K562 (cell line): ENCODE results near the gene C6orf141. TPM values are rescaled to one million over a fixed set of nuclear protein-coding genes. Genes with fewer than 3 reads are reported as not detected.

Experiments
- ATAC-seq: fragments of 200-7000 bp; cut with Tn5 transposase; 3 replicates; pipeline ENCODE4 v1.9.1; 2020; ENCODE audit warnings: moderate library complexity
- BruUV-seq: library from RNA; stranded (reverse); fragments of 400-500 nt; replicated peaks from 2 replicates; lab custom pipeline; 2021; lab: Mats Ljungman, UMichigan
- CTCF ChIA-PET: fragments of 300-600 bp; formaldehyde crosslinking; extraction: SDS; loops from one replicate; lab custom pipeline; 2021; ENCODE audit warnings: low intra/inter-chr PET ratio; lab: Yijun Ruan, JAX
- POLR2A ChIA-PET: fragments of 300-600, 350-650 bp; sonication (Branson Sonifier 250); formaldehyde crosslinking; extraction: SDS; loops from one replicate; lab custom pipeline; 2021; ENCODE audit warnings: antibody characterized with exemption, inconsistent platforms; lab: Yijun Ruan, JAX
- DNase-seq, 4 experiments: peaks; one replicate each; pipeline versions ENCODE4 v3.0.0 to v3.0.0-alpha.2; 2011 to 2018; ENCODE audit warnings: low spot score in 3 of 4, mixed read lengths in 3 of 4; ENCODE audit errors: extremely low read depth in 1 of 4
- FAIRE-seq: peaks from 2 replicates; lab custom pipeline; 2011; peaks lifted over from hg19 to GRCh38; lab: Jason Lieb, UNC
- H2AFZ ChIP-seq: 2 replicates; pipeline ENCODE4 v1.6.0; 2011; ENCODE audit warnings: low read depth, low read length, control low read depth, inconsistent platforms
- H3K27ac ChIP-seq: fragments of 200-600 bp; 3 replicates; pipeline ENCODE4 v1.8.0; 2011; ENCODE audit warnings: low read depth, mild to moderate bottlenecking, control low read depth, inconsistent platforms, low read length, moderate library complexity, mixed read lengths; ENCODE audit errors: extremely low read depth
- H3K27me3 ChIP-seq, 2 experiments: fragments of 300-600 bp in 1 of 2; 2 replicates in 1 of 2; 3 replicates in 1 of 2; pipeline versions ENCODE4 v1.6.0 to v1.8.0; 2011; ENCODE audit warnings: inconsistent platforms in 2 of 2, low read length in 2 of 2, mild to moderate bottlenecking in 1 of 2, mixed read lengths in 1 of 2, moderate library complexity in 1 of 2; ENCODE audit not compliant: control insufficient read depth in 2 of 2, insufficient read depth in 2 of 2
- H3K36me3 ChIP-seq: fragments of 300-600 bp; 3 replicates; pipeline ENCODE4 v1.8.0; 2011; ENCODE audit warnings: mild to moderate bottlenecking, low read length, inconsistent platforms; ENCODE audit not compliant: control insufficient read depth, insufficient read depth
- H3K4me1 ChIP-seq, 2 experiments: fragments of 200-600 bp in 1 of 2; replicated peaks in 1 of 2; 2 replicates in 1 of 2; 3 replicates in 1 of 2; pipeline versions ENCODE4 v1.5.1 to v1.8.0; 2011; ENCODE audit warnings: inconsistent platforms in 2 of 2, low read length in 2 of 2, mild to moderate bottlenecking in 1 of 2, mixed read lengths in 1 of 2, moderate library complexity in 1 of 2; ENCODE audit not compliant: control insufficient read depth in 2 of 2, insufficient read depth in 2 of 2
- H3K4me2 ChIP-seq: 2 replicates; pipeline ENCODE4 v1.6.1; 2011; ENCODE audit warnings: low read length, control low read depth, inconsistent platforms, mixed read lengths; ENCODE audit not compliant: insufficient read depth
- H3K4me3 ChIP-seq: fragments of 200-600 bp; sonication (generic), shearing (Covaris generic); 2 replicates; pipeline ENCODE4 v1.5.1; 2016; ENCODE audit warnings: control low read depth, inconsistent platforms
- H3K79me2 ChIP-seq: fragments of 200-600 bp; 3 replicates; pipeline ENCODE4 v1.8.0; 2011; ENCODE audit warnings: low read length, inconsistent platforms; ENCODE audit not compliant: control insufficient read depth, insufficient read depth
- H3K9ac ChIP-seq, 2 experiments: 2 replicates each; pipeline versions ENCODE4 v1.6.0 to v1.6.1; 2011; ENCODE audit warnings: low read depth in 2 of 2, low read length in 2 of 2, control low read depth in 1 of 2, inconsistent platforms in 1 of 2, mild to moderate bottlenecking in 1 of 2, mixed read lengths in 1 of 2; ENCODE audit not compliant: insufficient read depth in 1 of 2
- H3K9me1 ChIP-seq: one replicate; pipeline ENCODE4 v1.6.0; 2011; ENCODE audit warnings: inconsistent platforms, mild to moderate bottlenecking, low read length, moderate library complexity; ENCODE audit not compliant: control insufficient read depth, insufficient read depth
- H3K9me3 ChIP-seq: replicated peaks from 2 replicates; pipeline ENCODE4 v1.5.1; 2011; ENCODE audit warnings: low read depth, low read length, inconsistent platforms; ENCODE audit not compliant: control insufficient read depth, insufficient read depth
- H4K20me1 ChIP-seq: replicated peaks from 2 replicates; pipeline ENCODE4 v1.6.1; 2011; ENCODE audit warnings: low read length, inconsistent platforms, mixed read lengths; ENCODE audit not compliant: control insufficient read depth, insufficient read depth
- WGBS: fragments of 100-300 bp; shearing (Covaris generic); methylation state at CpG from one replicate; pipeline ENCODE4 v1.1.6; 2016; ENCODE audit warnings: low coverage, mixed read lengths; ENCODE audit not compliant: insufficient coverage; ENCODE audit errors: missing lambda C conversion rate; 5-methylcytosine and 5-hydroxymethylcytosine counted together
- in situ Hi-C: fragments of 300-500 bp; cut with MboI; formaldehyde crosslinking; loops from 4 replicates; pipeline ENCODE4 v1.15.0; 2018; ENCODE audit warnings: inconsistent platforms, mixed read lengths
- intact Hi-C: fragments of 100-400 bp; cut with micrococcal nuclease; formaldehyde crosslinking; loops from 2 replicates; pipeline ENCODE4 v1.14.2; 2022
- polyA plus RNA-seq, 8 experiments: library from polyadenylated mRNA; depleted of rRNA in 4 of 8; stranded (reverse) in 5 of 8; unstranded in 3 of 8; fragments of >200 nt; fragmentation: Nextera tagmentation in 2 of 8; fragmentation: Illumina TruSeq in 1 of 8; extraction: Ambion mirVana in 2 of 8; extraction: Trizol in 1 of 8; gene quantifications; 2 replicates each; pipeline versions ENCODE4 v1.2.1 to v1.2.3, GENCODE V29; 2011 to 2014; ENCODE audit warnings: inconsistent platforms in 1 of 8, missing spikeins in 1 of 8
- total RNA-seq, 7 experiments: library from RNA; depleted of rRNA in 6 of 7; stranded (reverse); fragments of >200 nt in 6 of 7; fragmentation: Illumina TruSeq in 2 of 7; extraction: Trizol in 2 of 7; gene quantifications; 2 replicates each; pipeline versions ENCODE4 v1.2.1 to v1.2.3, GENCODE V29; 2011 to 2021; ENCODE audit warnings: low replicate concordance in 1 of 7
- TF ChIP-seq, protein P1 (sequence below): fragments of 250-450 bp; sonication (Bioruptor Pico); IDR thresholded peaks from 2 replicates; pipeline ENCODE4 v1.4.0; 2020; ENCODE audit warnings: mild to moderate bottlenecking
- TF ChIP-seq, protein P2 (sequence below), 2 experiments: fragments of 450-650 bp; formaldehyde crosslinking in 1 of 2; IDR thresholded peaks; 2 replicates each; pipeline versions ENCODE4 v1.4.0 to v1.6.1; 2014 to 2020; ENCODE audit warnings: mild to moderate bottlenecking in 2 of 2, borderline replicate concordance in 1 of 2, low read depth in 1 of 2

C6orf141 gene
- total and polyA plus RNA-seq, 9 of the 15 experiments (the other 6 are each of a cell fraction or from before 2014, with no cell fraction given): not detected

DNA sequence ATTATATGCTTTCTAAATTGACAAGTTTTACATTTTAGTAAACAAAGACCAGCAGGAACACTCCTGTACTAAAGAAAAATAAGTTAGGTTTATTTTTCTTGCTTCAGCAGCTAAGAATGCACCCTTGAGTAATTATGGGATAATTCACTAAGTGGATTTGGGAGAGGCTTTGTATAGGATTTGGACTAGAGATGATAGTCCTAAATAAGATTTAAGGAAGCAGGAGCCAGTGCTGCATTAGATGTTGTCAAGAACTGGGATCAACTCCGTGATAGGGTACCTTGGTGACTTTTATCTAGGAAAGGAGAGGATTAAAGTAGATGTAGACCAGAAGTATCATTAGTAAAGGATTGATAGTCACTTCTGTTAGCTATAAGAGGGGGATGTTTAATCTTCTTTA is 4.1 kb upstream of the C6orf141 start:
- Histone ChIP-seq H2AFZ (no peak overlapping the region), H3K4me1 (peaks cover 6 to 8% of the 10 kb centered on the region in 2 experiments; a peak in 2 of 5 replicates), H4K20me1 (no peaks in the 10 kb centered on the region), H3K9me1 (no peaks in the 10 kb centered on the region), H3K4me2 (no peak overlapping the region), H3K27ac (no peak overlapping the region), H3K9me3 (no peaks in the 10 kb centered on the region), H3K36me3 (no peaks in the 10 kb centered on the region), H3K27me3 (no peaks in the 10 kb centered on the region), H3K9ac (no peak overlapping the region)
- ATAC-seq: no peak
- no peak for FAIRE-seq
- no TSS peak for BruUV-seq
- CTCF ChIA-PET: no interaction called here
- intact Hi-C loops: no loop called here
- WGBS: 26% methylated on average over 1 of the region's 1 CpG
- DNase-seq: no peak
- POLR2A ChIA-PET: no interaction called here
- TF ChIP-seq, protein P1, sequence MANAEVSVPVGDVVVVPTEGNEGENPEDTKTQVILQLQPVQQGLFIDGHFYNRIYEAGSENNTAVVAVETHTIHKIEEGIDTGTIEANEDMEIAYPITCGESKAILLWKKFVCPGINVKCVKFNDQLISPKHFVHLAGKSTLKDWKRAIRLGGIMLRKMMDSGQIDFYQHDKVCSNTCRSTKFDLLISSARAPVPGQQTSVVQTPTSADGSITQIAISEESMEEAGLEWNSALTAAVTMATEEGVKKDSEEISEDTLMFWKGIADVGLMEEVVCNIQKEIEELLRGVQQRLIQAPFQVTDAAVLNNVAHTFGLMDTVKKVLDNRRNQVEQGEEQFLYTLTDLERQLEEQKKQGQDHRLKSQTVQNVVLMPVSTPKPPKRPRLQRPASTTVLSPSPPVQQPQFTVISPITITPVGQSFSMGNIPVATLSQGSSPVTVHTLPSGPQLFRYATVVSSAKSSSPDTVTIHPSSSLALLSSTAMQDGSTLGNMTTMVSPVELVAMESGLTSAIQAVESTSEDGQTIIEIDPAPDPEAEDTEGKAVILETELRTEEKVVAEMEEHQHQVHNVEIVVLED (CRISPR knock-in tag): no peak
- TF ChIP-seq, all 486 proteins: peak for 0
- in situ Hi-C loops: no loop called here
- Histone ChIP-seq H3K4me3 (no peak overlapping the region), H3K79me2 (no peaks in the 10 kb centered on the region)

DNA sequence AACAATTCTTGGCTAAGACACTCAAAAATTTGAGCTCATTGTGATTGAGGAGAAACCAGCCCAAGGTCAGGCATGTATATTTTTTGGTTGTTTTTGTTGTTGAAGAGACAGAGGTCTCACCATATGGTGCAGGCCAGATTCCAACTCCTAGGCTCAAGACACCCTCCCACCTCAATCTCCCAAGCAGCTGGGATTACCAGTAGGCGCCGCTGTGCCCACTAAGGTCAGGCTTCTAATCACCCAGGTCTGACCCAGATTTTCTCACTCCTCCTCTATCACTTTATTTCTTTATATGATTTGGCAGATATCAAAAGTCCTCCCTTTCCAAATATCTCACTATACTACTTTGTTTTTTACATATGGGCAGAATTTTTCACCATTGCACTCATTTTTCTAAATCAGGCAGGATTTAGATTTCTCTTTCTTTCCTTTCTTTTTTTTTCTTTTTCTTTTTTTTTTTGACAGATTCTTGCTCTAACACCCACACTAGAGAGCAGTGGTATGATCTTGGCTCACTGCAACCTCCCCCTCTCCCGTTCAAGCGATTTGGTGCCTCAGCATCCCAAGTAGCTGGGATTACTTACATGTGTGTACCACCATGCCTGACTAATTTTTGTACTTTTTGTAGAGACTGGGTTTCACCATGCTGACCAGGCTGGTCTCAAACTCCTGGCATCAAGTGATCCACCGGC is 1.7 kb upstream of the C6orf141 start:
- Histone ChIP-seq H3K4me3 (no peak overlapping the region), H3K4me2 (no peak overlapping the region), H3K27ac (no peak overlapping the region), H3K9ac (no peak overlapping the region), H3K79me2 (no peaks in the 10 kb centered on the region), H3K27me3 (no peaks in the 10 kb centered on the region), H3K4me1 (0 out of 5 replicates have a peak, but pooled peaks cover 0 to 8% of the 10 kb centered on the region in 2 experiments), H2AFZ (no peak overlapping the region), H4K20me1 (no peaks in the 10 kb centered on the region), H3K36me3 (no peaks in the 10 kb centered on the region), H3K9me1 (no peaks in the 10 kb centered on the region), H3K9me3 (no peaks in the 10 kb centered on the region)
- no TSS peak for BruUV-seq
- FAIRE-seq: no peak
- WGBS: 32% methylated on average over 5 of the region's 5 CpGs
- peak; percentile 69 for ATAC-seq
- no peak for DNase-seq
- intact Hi-C loops: no loop called here
- in situ Hi-C loops: no loop called here
- CTCF ChIA-PET: no interaction called here
- POLR2A ChIA-PET: interaction anchor here (0.6 kb wide), 1 partner anchor 48 kb away, joined by 3 read pairs; no protein-coding TSS in a partner anchor
- TF ChIP-seq, protein P2, sequence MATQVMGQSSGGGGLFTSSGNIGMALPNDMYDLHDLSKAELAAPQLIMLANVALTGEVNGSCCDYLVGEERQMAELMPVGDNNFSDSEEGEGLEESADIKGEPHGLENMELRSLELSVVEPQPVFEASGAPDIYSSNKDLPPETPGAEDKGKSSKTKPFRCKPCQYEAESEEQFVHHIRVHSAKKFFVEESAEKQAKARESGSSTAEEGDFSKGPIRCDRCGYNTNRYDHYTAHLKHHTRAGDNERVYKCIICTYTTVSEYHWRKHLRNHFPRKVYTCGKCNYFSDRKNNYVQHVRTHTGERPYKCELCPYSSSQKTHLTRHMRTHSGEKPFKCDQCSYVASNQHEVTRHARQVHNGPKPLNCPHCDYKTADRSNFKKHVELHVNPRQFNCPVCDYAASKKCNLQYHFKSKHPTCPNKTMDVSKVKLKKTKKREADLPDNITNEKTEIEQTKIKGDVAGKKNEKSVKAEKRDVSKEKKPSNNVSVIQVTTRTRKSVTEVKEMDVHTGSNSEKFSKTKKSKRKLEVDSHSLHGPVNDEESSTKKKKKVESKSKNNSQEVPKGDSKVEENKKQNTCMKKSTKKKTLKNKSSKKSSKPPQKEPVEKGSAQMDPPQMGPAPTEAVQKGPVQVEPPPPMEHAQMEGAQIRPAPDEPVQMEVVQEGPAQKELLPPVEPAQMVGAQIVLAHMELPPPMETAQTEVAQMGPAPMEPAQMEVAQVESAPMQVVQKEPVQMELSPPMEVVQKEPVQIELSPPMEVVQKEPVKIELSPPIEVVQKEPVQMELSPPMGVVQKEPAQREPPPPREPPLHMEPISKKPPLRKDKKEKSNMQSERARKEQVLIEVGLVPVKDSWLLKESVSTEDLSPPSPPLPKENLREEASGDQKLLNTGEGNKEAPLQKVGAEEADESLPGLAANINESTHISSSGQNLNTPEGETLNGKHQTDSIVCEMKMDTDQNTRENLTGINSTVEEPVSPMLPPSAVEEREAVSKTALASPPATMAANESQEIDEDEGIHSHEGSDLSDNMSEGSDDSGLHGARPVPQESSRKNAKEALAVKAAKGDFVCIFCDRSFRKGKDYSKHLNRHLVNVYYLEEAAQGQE (IDR thresholded peaks at IDR 0.05; ENCODE audit: borderline replicate concordance): peak; percentile 11; the same call in 1 of the 2 replicates
- TF ChIP-seq, protein P2 (CRISPR knock-in tag; IDR thresholded peaks at IDR 0.05; ENCODE audit: low read depth): no peak
